ENCODE measurements around the gene ZNF326. TPM values are rescaled to one million over a fixed set of nuclear protein-coding genes. Genes with fewer than 3 reads are reported as not detected.
A peak's percentile ranks its signal among the peaks of the same experiment; 100 is the strongest.
"Not testable (repeated sequence)": the region's sequence is repeated elsewhere in the genome, so short reads cannot be mapped to it uniquely, and the experiment has no call there.

ZNF326 gene
- total RNA-seq, 2 donors from 2014 or later: 35.5 to 46.2 TPM

GRCh38 chr1:89994231-89994804 lies 592 bp upstream of the ZNF326 start:
- H3K4me3 Mint-ChIP-seq: peak overlapping the region; percentile 97
- peak overlapping the region; percentile 96 for H3K27ac Mint-ChIP-seq
- no peaks in the 10 kb centered on the region for H3K9me3 ChIP-seq (ENCODE audit: control insufficient read depth, low read length, poor library complexity, severe bottlenecking)
- H3K36me3 Mint-ChIP-seq (ENCODE audit: low read depth): no peaks in the 10 kb centered on the region
- peaks cover 26% of the 10 kb centered on the region for H3K4me1 Mint-ChIP-seq
- peaks cover 18% of the 10 kb centered on the region for H3K27me3 Mint-ChIP-seq
- DNase-seq (no peak), ATAC-seq (no peak)

GRCh38 chr1:89995598-89996449 lies 914 bp downstream of the ZNF326 start:
- DNase-seq: no peak
- no peaks in the 10 kb centered on the region for H3K9me3 ChIP-seq (ENCODE audit: control insufficient read depth, low read length, poor library complexity, severe bottlenecking)
- peaks cover 33% of the 10 kb centered on the region for H3K4me1 Mint-ChIP-seq
- H3K27me3 Mint-ChIP-seq: peaks cover 12% of the 10 kb centered on the region
- H3K4me3 Mint-ChIP-seq: peak overlapping the region; percentile 97
- peak overlapping the region; percentile 96 for H3K27ac Mint-ChIP-seq
- no peak for ATAC-seq
- H3K36me3 Mint-ChIP-seq (ENCODE audit: low read depth): peaks cover 4% of the 10 kb centered on the region

GRCh38 chr1:89996450-89997110 lies 1.7 kb downstream of the ZNF326 start:
- H3K27me3 Mint-ChIP-seq: peaks cover 6% of the 10 kb centered on the region
- H3K4me1 Mint-ChIP-seq: peaks cover 33% of the 10 kb centered on the region
- H3K27ac Mint-ChIP-seq: peak overlapping the region; percentile 96
- peaks cover 4% of the 10 kb centered on the region for H3K36me3 Mint-ChIP-seq (ENCODE audit: low read depth)
- ATAC-seq (no peak), DNase-seq (no peak)
- peak overlapping the region; percentile 97 for H3K4me3 Mint-ChIP-seq
- H3K9me3 ChIP-seq (ENCODE audit: control insufficient read depth, low read length, poor library complexity, severe bottlenecking): no peaks in the 10 kb centered on the region

GRCh38 chr1:89997152-89997551 lies 2.2 kb downstream of the ZNF326 start:
- H3K27ac Mint-ChIP-seq; ATAC-seq; DNase-seq; H3K36me3 Mint-ChIP-seq (ENCODE audit: low read depth); H3K4me3 Mint-ChIP-seq; H3K27me3 Mint-ChIP-seq; H3K9me3 ChIP-seq (ENCODE audit: control insufficient read depth, low read length, poor library complexity, severe bottlenecking): not testable (repeated sequence)
- peaks cover 32% of the 10 kb centered on the region for H3K4me1 Mint-ChIP-seq

DNA sequence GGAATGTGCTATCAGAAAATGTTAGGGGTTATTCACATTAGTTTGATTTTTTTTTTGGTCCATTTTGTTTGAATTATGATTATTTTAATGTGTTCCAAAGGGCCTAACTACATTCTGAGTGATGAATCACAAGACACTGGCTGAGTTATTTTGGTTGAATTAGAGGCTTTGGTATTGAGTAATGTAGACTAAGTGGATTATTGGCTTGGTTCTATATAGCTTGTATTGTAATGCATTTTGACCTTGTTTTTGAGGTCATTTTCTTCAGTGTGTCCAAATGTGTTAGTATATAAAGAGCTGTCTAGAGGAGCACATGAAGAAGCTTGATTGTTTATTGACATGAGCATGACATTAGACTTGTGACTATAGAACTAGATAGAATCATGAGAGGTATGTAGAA lies 3.4 kb downstream of the ZNF326 start:
- H3K4me1 Mint-ChIP-seq: peaks cover 32% of the 10 kb centered on the region
- H3K27me3 Mint-ChIP-seq: no peaks in the 10 kb centered on the region

DNA sequence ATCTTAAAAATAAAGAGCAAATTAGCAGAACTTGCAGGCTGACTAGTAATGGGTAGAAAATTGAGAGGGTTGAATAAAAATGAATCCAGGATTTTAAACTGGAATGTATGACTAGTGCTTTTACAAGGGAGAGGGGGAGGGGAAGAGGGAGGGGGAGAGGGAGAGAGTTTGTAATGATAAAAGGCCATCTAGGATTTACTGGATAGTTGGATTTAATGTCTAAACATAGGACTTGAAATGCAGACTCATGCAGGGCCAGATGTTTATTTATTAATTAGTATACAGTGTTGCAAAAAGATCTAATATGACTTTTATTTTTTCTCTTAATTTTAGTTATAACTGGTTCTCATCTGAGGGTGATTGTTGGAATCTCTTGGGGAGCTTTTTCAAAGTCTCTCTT lies 4.3 kb downstream of the ZNF326 start:
- no peaks in the 10 kb centered on the region for H3K27me3 Mint-ChIP-seq
- peak overlapping the region; percentile 47 for H3K27ac Mint-ChIP-seq
- no peaks in the 10 kb centered on the region for H3K9me3 ChIP-seq (ENCODE audit: control insufficient read depth, low read length, poor library complexity, severe bottlenecking)
- peaks cover 4% of the 10 kb centered on the region for H3K36me3 Mint-ChIP-seq (ENCODE audit: low read depth)
- no peak for DNase-seq
- peaks cover 32% of the 10 kb centered on the region for H3K4me1 Mint-ChIP-seq
- ATAC-seq: no peak
- H3K4me3 Mint-ChIP-seq: no peak overlapping the region

More for the DNA sequence above, 3.4 kb downstream of the ZNF326 start:
- peaks cover 4% of the 10 kb centered on the region for H3K36me3 Mint-ChIP-seq (ENCODE audit: low read depth)
- H3K27ac Mint-ChIP-seq: peak overlapping the region; percentile 21
- H3K9me3 ChIP-seq (ENCODE audit: control insufficient read depth, low read length, poor library complexity, severe bottlenecking): no peaks in the 10 kb centered on the region
- ATAC-seq: no peak
- DNase-seq: no peak
- H3K4me3 Mint-ChIP-seq: no peak overlapping the region

DNA sequence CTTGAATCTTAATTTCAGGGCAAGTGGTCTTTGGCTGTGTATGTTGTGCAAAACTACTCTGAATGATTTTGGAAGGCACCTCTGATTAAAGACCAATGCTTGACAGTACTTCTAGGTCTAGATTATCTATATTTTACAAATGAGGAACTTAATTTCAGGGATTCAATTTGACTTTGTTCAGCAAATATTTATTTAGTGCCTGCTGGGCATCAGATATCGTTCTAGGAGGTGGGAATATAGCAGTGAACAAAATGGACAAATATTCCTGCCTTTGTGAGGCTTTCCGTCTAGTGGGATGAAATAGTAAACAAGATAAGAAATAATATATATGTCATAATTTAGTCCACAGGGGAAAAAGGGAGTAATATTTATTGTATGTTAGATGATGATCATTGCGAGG lies 4.7 kb downstream of the ZNF326 start:
- Mint-ChIP-seq H3K4me1 (peaks cover 32% of the 10 kb centered on the region), H3K27me3 (no peaks in the 10 kb centered on the region), H3K27ac (peak overlapping the region; percentile 47), H3K4me3 (no peak overlapping the region), H3K36me3 (ENCODE audit: low read depth) (peaks cover 4% of the 10 kb centered on the region)
- H3K9me3 ChIP-seq (ENCODE audit: control insufficient read depth, low read length, poor library complexity, severe bottlenecking): no peaks in the 10 kb centered on the region
- ATAC-seq (no peak), DNase-seq (no peak)

GRCh38 chr1:90000934-90001676 lies 6.2 kb downstream of the ZNF326 start:
- Mint-ChIP-seq H3K4me3 (no peak overlapping the region), H3K27ac (no peak overlapping the region), H3K4me1 (peaks cover 28% of the 10 kb centered on the region), H3K27me3 (no peaks in the 10 kb centered on the region), H3K36me3 (ENCODE audit: low read depth) (peaks cover 4% of the 10 kb centered on the region)
- no peak for DNase-seq
- H3K9me3 ChIP-seq (ENCODE audit: control insufficient read depth, low read length, poor library complexity, severe bottlenecking): no peaks in the 10 kb centered on the region
- peak; percentile 68 for ATAC-seq

- Mint-ChIP-seq H3K36me3 (ENCODE audit: low read depth) (peaks cover 5% of the 10 kb centered on the region), H3K27me3 (no peaks in the 10 kb centered on the region), H3K4me3 (no peak overlapping the region), H3K4me1 (peaks cover 6% of the 10 kb centered on the region), H3K27ac (no peak overlapping the region)
- no peak for DNase-seq
- ATAC-seq: no peak
- H3K9me3 ChIP-seq (ENCODE audit: control insufficient read depth, low read length, poor library complexity, severe bottlenecking): no peaks in the 10 kb centered on the region
Observed at GRCh38 chr1:90007979-90008404, 13.1 kb downstream of the ZNF326 start.

GRCh38 chr1:90012300-90012699 lies 17.4 kb downstream of the ZNF326 start:
- H3K4me1 Mint-ChIP-seq: peaks cover 2% of the 10 kb centered on the region
- H3K27ac Mint-ChIP-seq: no peak overlapping the region
- no peak for ATAC-seq
- H3K4me3 Mint-ChIP-seq: no peak overlapping the region
- no peaks in the 10 kb centered on the region for H3K9me3 ChIP-seq (ENCODE audit: control insufficient read depth, low read length, poor library complexity, severe bottlenecking)
- H3K36me3 Mint-ChIP-seq (ENCODE audit: low read depth): peaks cover 7% of the 10 kb centered on the region
- DNase-seq: no peak
- H3K27me3 Mint-ChIP-seq: no peaks in the 10 kb centered on the region

- ATAC-seq (no peak), DNase-seq (no peak)
- H3K9me3 ChIP-seq (ENCODE audit: control insufficient read depth, low read length, poor library complexity, severe bottlenecking): peaks cover 6% of the 10 kb centered on the region
- peaks cover 4% of the 10 kb centered on the region for H3K4me1 Mint-ChIP-seq
- no peak overlapping the region for H3K27ac Mint-ChIP-seq
- no peak overlapping the region for H3K4me3 Mint-ChIP-seq
- H3K27me3 Mint-ChIP-seq: no peaks in the 10 kb centered on the region
- H3K36me3 Mint-ChIP-seq (ENCODE audit: low read depth): peaks cover 39% of the 10 kb centered on the region
Observed at GRCh38 chr1:90023691-90024090, 28.8 kb downstream of the ZNF326 start.

DNA sequence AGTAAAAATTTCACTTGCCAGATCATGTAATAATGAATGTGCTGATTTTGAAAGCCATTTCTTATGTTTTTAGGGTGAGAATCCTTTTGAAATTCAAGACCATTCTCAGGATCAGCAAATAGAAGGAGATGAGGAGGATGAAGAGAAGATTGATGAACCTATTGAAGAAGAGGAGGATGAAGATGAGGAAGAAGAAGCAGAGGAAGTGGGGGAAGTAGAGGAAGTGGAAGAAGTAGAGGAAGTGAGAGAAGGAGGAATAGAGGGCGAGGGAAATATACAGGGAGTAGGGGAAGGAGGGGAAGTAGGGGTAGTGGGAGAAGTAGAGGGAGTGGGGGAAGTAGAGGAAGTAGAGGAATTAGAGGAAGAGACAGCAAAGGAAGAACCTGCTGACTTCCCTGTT lies 32.4 kb downstream of the ZNF326 start:
- Mint-ChIP-seq H3K4me1 (peaks cover 4% of the 10 kb centered on the region), H3K27ac (no peak overlapping the region), H3K4me3 (no peak overlapping the region), H3K27me3 (no peaks in the 10 kb centered on the region), H3K36me3 (ENCODE audit: low read depth) (peaks cover 30% of the 10 kb centered on the region)
- ATAC-seq (no peak), DNase-seq (no peak)
- H3K9me3 ChIP-seq (ENCODE audit: control insufficient read depth, low read length, poor library complexity, severe bottlenecking): peaks cover 6% of the 10 kb centered on the region

DNA sequence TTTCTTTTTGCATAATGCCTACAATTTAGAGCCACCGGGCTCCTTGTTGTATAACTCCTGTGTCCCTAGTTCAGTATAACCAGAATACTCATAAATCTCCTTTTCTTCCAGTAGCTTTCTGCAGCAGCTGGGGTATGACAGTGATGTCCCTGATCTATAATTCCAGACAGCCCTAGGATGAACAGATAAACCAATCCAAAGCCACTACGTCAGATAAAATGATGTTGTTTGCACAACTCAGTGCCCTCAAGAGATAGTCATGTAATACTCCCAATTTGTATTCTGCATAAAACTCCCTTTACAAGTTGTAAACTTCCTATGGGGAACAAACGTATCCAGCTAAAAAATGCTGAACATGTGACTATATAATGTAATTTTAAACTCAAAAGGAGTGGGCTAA lies 44.7 kb downstream of the ZNF326 start:
- Mint-ChIP-seq H3K4me1 (no peaks in the 10 kb centered on the region), H3K27ac (no peak overlapping the region), H3K4me3 (no peak overlapping the region), H3K27me3 (peaks cover 1% of the 10 kb centered on the region), H3K36me3 (ENCODE audit: low read depth) (no peaks in the 10 kb centered on the region)
- DNase-seq (no peak), ATAC-seq (no peak)
- no peaks in the 10 kb centered on the region for H3K9me3 ChIP-seq (ENCODE audit: control insufficient read depth, low read length, poor library complexity, severe bottlenecking)

Measured in T-helper 17 cell (primary cell).